ENCODE measurements around the gene ZNF678. TPM values are rescaled to one million over a fixed set of nuclear protein-coding genes. Genes with fewer than 3 reads are reported as not detected.

Gene ZNF678
- total and polyA plus RNA-seq, 2 donors from 2014 or later, result 1.3 to 10.0 TPM

DNA sequence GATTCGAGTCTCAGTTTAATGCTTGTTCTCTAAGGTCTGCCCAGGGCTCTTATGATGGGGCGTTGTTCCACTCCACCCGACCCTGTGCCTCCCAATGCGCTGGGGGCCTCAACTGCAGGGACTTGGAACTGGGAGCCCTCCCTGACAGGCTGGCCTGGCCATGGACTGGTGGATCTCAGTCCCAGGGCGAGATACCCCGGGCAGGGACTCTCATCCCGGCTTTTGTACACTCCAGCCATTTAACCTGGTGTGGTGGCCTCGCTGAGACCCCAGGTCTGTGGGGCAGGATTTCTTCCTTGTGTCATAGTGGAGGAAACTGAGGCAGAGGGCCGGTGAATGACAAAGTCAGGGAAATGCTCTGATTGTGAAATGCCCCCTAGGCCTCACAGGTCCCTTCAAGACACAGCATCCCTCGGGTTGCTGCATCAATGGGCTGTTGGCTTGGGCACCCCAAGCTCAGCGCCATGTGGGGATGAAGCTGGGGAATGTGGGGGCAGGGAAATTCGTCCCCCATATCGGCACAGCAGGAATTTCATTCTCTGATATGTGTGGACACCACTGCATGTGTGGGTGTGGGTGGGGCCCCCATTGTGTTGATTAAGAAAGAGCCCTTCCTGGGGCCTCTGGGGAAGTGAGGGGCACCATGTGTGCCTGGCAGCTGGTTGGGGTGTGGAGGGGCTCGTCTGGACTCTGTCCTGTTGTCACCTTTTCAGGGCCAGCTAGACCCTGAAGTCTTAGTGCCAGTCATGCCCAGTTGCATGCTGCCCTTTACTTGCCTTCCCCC is 19.9 kb upstream of the ZNF678 start:
- FAIRE-seq (no peak), DNase-seq (peak in 1 of 5 donors; percentile 55)
- no peaks in the 10 kb centered on the region for H3K36me3 ChIP-seq (ENCODE audit: control insufficient read depth in 2 of 3, insufficient read depth in 3 of 3, low read length in 3 of 3)
- TF ChIP-seq, protein P1, sequence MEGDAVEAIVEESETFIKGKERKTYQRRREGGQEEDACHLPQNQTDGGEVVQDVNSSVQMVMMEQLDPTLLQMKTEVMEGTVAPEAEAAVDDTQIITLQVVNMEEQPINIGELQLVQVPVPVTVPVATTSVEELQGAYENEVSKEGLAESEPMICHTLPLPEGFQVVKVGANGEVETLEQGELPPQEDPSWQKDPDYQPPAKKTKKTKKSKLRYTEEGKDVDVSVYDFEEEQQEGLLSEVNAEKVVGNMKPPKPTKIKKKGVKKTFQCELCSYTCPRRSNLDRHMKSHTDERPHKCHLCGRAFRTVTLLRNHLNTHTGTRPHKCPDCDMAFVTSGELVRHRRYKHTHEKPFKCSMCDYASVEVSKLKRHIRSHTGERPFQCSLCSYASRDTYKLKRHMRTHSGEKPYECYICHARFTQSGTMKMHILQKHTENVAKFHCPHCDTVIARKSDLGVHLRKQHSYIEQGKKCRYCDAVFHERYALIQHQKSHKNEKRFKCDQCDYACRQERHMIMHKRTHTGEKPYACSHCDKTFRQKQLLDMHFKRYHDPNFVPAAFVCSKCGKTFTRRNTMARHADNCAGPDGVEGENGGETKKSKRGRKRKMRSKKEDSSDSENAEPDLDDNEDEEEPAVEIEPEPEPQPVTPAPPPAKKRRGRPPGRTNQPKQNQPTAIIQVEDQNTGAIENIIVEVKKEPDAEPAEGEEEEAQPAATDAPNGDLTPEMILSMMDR (IDR thresholded peaks at IDR 0.05; ENCODE audit: borderline replicate concordance, extremely low read depth, insufficient read depth), result no peak
- H3K9ac ChIP-seq (ENCODE audit: low read length in 3 of 3), result peak overlapping the region in 1 of 3 donors; percentile 71
- intact Hi-C loops (cut with DNase I), result no loop called here
- peaks cover 0 to 13% (median 0%) of the 10 kb centered on the region in 3 donors for H3K4me1 ChIP-seq (ENCODE audit: control insufficient read depth in 2 of 3, insufficient read depth in 2 of 3, low read depth in 1 of 3, low read length in 3 of 3)
- H3K27me3 ChIP-seq (ENCODE audit: control insufficient read depth, insufficient read depth, low read length), result no peaks in the 10 kb centered on the region
- no peak overlapping the region for H3K4me3 ChIP-seq (ENCODE audit: low read length in 3 of 3)
- H3K9me3 ChIP-seq (ENCODE audit: control insufficient read depth in 2 of 3, insufficient read depth in 1 of 3, low read length in 3 of 3), result no peaks in the 10 kb centered on the region
- H3K27ac ChIP-seq (ENCODE audit: low read depth in 2 of 2, low read length in 2 of 2), result no peak overlapping the region

GRCh38 chr1:227544067-227545050 is 19.0 kb upstream of the ZNF678 start:
- peak in 1 of 5 donors; percentile 60 for DNase-seq
- intact Hi-C loops (cut with DNase I), result no loop called here
- H3K27me3 ChIP-seq (ENCODE audit: control insufficient read depth, insufficient read depth, low read length), result no peaks in the 10 kb centered on the region

GRCh38 chr1:227545361-227545760 is 18.0 kb upstream of the ZNF678 start:
- TF ChIP-seq, protein P1 (IDR thresholded peaks at IDR 0.05; ENCODE audit: borderline replicate concordance, extremely low read depth, insufficient read depth), result no peak

More at GRCh38 chr1:227544067-227545050, 19.0 kb upstream of the ZNF678 start:
- peaks cover 0 to 13% (median 0%) of the 10 kb centered on the region in 3 donors for H3K4me1 ChIP-seq (ENCODE audit: control insufficient read depth in 2 of 3, insufficient read depth in 2 of 3, low read depth in 1 of 3, low read length in 3 of 3)
- no peak overlapping the region for H3K9ac ChIP-seq (ENCODE audit: low read length in 3 of 3)
- H3K4me3 ChIP-seq (ENCODE audit: low read length in 3 of 3), result no peak overlapping the region
- no peak for FAIRE-seq
- H3K27ac ChIP-seq (ENCODE audit: low read depth in 2 of 2, low read length in 2 of 2), result no peak overlapping the region
- no peaks in the 10 kb centered on the region for H3K9me3 ChIP-seq (ENCODE audit: control insufficient read depth in 2 of 3, insufficient read depth in 1 of 3, low read length in 3 of 3)
- TF ChIP-seq, protein P1 (IDR thresholded peaks at IDR 0.05; ENCODE audit: borderline replicate concordance, extremely low read depth, insufficient read depth), result no peak
- no peaks in the 10 kb centered on the region for H3K36me3 ChIP-seq (ENCODE audit: control insufficient read depth in 2 of 3, insufficient read depth in 3 of 3, low read length in 3 of 3)

More at GRCh38 chr1:227545361-227545760, 18.0 kb upstream of the ZNF678 start:
- Histone ChIP-seq H3K4me3 (ENCODE audit: low read length in 3 of 3) (no peak overlapping the region), H3K9me3 (ENCODE audit: control insufficient read depth in 2 of 3, insufficient read depth in 1 of 3, low read length in 3 of 3) (no peaks in the 10 kb centered on the region), H3K4me1 (ENCODE audit: control insufficient read depth in 2 of 3, insufficient read depth in 2 of 3, low read depth in 1 of 3, low read length in 3 of 3) (peaks cover 0 to 13% (median 0%) of the 10 kb centered on the region in 3 donors), H3K9ac (ENCODE audit: low read length in 3 of 3) (no peak overlapping the region), H3K27ac (ENCODE audit: low read depth in 2 of 2, low read length in 2 of 2) (no peak overlapping the region), H3K27me3 (ENCODE audit: control insufficient read depth, insufficient read depth, low read length) (no peaks in the 10 kb centered on the region), H3K36me3 (ENCODE audit: control insufficient read depth in 2 of 3, insufficient read depth in 3 of 3, low read length in 3 of 3) (no peaks in the 10 kb centered on the region)
- FAIRE-seq (no peak), DNase-seq (no peak)
- intact Hi-C loops (cut with DNase I), result no loop called here
